A172 (cell line): Measurements from ENCODE around the gene EOLA1. TPM values are rescaled to one million over a fixed set of nuclear protein-coding genes. Genes with fewer than 3 reads are reported as not detected.
"Not testable (repeated sequence)": the region's sequence is repeated elsewhere in the genome, so short reads cannot be mapped to it uniquely, and the experiment has no call there.

Experiments
- DNase-seq: peaks from one replicate; pipeline ENCODE4 v3.0.0-alpha.2; 2015; ENCODE audit warnings: low spot score
- total RNA-seq: library from RNA; depleted of rRNA; stranded (reverse); fragments of >200 nt; shearing (Covaris generic); gene quantifications from 2 replicates; pipeline ENCODE4 v1.2.3, GENCODE V29; 2014

EOLA1 gene
- total RNA-seq, 1 experiment from 2014 or later = 17.4 TPM

DNA sequence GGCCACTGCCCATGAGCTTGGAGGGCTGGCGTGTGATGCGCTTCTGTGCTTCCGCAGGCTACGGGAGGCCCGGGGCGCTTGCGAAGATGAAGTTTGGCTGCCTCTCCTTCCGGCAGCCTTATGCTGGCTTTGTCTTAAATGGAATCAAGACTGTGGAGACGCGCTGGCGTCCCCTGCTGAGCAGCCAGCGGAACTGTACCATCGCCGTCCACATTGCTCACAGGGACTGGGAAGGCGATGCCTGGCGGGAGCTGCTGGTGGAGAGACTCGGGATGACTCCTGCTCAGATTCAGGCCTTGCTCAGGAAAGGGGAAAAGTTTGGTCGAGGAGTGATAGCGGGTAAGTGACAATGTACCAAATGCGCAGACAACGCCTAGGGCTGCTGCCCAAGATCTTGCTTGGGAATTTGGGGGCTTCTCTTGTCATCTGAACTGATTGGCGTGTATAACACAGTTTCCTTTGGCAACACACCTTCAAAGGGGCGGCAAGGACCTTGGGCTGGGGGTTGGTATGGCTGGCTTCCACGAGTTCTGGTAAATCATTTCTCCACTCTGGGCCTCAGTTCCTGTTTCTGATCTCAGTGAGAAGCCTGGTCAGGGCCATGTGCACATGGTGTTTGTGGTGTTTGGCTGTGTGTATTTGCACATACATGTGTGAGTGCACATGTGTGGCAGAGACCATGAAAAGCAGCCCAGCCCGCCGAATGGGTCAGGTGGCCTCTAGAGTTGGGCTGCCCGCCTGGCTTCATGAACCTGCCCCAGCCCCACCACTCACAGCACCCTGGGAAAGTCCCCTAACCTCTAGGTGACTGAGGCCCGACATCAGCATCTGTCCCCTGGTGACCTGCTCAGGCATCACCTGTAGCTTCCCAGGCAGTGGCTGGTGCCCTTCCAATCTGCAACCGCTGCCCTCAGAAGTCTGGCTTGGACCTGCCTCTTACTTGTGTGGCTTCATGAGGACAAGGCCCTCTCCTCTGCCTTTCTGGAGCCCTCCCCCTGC lies 5.0 kb downstream of the EOLA1 start:
- DNase-seq = not testable (repeated sequence)

DNA sequence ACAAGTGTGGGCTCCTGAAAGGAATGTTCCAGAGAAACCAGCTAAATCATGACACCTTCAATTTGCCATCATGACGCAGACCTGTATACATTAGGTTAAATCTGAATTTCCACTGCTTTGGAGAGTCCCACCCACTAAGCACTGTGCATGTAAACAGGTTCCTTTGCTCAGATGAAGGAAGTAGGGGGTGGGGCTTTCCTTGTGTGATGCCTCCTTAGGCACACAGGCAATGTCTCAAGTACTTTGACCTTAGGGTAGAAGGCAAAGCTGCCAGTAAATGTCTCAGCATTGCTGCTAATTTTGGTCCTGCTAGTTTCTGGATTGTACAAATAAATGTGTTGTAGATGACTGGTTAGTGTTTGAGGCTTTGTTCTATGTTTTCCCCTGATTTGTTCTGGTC lies 6.2 kb downstream of the EOLA1 start:
- not testable (repeated sequence) for DNase-seq

DNA sequence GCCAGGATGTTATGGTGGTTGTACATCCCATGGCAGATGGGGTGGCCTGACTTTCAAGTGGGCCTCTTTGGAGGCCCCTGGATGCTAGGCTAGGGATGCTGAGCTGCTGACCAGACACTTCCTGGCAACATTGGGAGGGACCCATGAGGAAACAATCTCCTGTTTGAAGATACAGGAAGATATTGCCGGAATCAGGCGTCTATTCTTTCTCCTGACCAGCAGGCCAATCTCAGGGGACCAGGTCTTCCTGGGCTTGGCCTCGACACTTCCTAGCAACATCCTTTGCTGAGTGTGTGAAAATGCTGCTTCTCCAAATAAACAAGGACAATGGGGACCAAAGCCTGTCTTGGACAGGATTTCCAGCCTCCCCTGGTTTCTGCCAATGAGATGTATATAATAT lies 7.0 kb downstream of the EOLA1 start:
- not testable (repeated sequence) for DNase-seq

DNA sequence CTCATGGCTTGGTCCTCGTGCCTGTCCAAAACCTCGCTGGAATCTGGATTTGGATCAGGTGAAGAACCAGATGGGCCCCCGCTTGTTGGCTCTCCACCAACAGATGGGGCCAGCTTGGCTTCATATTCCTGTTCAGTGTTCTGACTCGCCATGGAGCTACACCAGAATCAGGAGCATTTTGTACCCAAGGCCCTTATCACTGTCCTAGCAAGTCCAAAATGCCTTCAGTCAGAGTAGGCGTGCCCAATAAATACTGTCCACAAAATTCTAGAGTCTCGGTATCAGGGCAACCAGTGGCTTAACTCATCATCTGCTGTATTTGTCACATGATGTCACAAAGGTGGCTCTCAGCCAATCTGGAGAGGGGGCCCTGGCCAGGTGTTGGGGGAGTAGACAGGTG lies 8.9 kb downstream of the EOLA1 start, which contains the start of gene HSFX3:
HSFX3 (minus strand) TSS at position 224 of the 400 bp plus-strand sequence; CDS start at position 152, 72 bp downstream.
- not testable (repeated sequence) for DNase-seq

DNA sequence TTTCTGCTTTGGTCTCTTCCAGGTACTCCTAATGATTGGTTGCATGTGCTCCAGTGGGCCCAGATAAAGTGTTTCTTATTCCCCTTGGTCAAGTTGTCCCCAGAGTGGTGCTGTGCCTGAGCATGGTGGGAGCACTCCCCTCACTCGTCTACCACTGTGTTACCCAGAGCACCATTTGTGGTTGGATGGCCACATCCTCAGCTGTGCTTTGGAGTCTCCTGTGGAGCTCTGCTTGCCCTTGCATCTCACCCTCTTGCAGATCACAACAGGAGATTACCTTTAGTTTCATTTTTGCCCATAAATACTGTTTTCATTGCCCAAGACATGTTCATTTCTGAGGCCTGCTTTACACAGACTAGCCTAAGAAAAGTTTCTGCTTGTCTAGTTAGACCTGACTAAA lies 9.6 kb downstream of the EOLA1 start:
- not testable (repeated sequence) for DNase-seq

DNA sequence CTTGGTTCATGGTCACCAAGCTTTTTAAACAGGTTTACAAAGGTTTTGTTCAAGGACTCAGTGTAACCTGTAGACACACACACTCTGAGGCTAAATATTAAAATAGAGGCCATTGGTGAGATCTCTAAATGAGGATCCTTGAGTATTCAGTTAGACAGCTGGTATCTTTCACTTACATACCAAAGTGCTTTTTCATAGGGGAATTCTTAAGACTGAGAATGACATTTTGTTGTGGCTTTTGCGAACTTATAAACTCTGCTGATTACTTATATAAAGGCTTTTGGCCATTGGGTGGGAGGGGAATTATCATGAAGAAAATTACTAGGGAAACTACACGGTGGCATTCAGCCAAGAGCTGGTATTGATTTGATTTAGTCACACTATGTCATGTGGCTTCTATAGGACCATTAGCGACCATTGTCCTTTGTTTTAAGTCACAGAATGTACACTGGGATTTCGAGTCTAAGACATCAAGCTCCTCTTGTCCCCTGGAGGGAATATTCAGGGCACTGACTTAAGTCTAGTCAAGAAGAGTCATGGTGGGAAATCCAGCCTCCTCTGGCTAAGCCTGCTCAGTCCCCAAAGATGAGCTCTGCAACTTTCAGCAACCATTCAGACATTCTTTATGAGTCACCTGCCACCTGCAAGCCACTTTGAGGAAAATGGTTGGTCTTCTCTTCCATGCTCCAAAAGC lies 10.6 kb downstream of the EOLA1 start:
- DNase-seq = not testable (repeated sequence)

DNA sequence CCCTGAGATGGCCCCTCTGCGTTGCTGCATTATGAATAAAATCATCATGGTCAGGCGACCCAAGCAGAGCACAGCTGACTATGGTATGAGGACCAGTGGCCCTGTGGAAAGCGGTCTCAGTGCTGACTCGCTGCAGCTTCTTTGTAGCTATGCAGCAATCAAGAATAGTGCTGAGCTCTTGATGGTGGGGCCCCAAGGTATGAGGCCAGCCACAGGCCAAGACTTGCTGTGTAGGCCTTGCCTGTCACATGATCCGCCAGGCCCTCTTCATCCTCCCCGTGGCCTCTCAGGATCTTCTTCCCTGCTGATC lies 11.1 kb downstream of the EOLA1 start:
- not testable (repeated sequence) for DNase-seq

DNA sequence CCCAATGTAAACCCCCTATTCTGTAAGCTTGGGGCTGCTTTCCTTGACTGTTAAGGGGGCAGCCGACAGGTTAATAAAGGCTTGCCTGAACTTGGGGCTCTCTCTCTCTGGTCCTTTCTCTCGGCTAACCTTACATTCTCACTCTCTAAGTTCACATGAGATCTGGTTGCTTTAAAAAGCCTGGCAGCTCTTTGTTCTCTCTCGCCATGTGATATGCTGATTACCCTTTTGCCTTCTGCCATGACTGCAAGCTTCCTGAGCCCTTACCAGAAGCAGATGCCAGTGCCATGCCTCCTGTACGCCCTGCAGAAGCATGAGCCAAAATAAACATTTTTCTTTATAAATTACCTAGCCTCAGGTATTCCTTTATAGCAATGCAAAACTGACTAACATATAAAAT lies 14.4 kb downstream of the EOLA1 start:
- DNase-seq = not testable (repeated sequence)

DNA sequence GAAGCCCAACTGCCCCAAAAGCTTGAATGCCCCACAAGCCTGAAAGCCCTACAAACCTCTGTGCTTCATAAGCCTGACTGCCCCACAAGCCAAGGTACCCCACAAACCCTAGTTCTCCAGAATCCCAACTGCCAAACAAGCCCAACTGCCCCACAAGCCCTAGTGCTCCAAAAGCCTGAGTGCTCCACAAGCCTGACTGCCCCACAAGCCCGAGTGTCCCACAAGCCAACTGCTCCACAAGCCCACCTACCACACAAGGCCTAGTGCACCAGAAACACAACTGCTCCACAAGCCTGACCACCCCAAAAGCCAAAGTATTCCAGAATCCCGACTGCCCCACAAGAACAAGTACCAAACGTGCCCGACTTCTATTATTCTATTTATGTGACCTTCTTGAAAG lies 22.5 kb downstream of the EOLA1 start:
- DNase-seq = no peak

DNA sequence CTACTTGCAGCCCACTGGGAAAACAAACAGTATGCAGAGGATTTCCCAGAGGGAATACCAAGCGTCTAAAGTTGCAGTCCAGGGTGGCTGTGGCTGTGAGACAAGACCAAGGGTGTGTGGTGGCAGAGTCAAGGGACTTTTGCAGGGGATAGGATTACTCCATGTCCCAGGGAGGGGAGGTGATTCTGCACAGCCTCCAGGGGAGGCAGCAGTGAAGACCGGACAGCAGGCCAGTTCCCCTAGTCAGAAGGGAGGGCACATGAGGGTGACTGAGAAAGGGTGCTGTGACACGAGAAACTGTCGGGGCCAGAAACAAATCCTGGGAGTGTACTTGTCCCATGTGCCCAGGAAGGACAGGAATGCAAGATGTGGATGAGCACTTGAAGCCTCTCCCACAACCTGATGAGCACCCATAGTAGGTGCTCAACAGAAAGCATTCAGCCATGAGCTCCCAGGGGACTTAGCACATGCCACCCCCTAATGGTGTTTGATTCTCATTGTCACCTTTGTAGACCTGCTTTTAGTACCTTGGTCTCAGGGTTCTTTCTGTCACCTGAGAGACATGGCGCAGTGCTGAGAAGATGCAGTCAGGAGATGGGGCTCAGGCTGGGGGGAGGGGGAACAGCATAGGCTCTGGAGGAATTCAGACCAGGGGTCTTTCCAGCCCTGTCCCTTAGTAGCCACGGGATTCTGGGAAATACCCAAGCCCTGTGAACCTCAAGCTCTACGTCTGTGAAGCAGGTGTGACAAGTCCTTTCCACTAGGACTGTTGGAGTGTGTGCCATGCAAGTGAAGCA lies 27.0 kb downstream of the EOLA1 start:
- DNase-seq = no peak

DNA sequence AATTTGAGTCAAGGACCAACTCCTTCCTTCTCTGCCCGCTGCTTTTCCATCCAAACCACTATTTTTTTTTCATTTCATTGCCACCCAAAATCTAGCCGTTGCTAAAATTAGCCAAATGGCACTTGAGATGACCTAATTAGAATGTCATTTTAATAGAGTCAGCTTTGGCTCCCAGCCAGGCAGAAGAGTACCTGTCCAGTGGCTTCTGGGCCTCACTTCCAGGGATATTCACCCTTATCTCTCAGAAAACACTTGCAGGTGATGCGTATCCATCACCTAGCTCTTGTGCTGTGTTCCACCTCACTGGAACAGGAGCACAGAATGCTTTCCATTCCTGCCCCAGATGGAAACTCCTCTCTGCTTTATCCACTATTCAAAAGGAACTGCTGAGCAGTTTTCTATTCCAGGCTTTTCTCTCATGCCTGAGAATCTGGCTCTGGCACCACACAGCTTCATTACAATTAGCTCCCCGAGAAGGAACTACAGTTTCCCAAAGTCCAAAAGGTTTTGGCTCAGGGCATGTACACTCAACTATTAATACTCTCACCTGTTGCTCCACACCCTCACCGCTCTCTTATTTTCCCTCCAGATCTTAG lies 28.0 kb downstream of the EOLA1 start:
- no peak for DNase-seq

DNA sequence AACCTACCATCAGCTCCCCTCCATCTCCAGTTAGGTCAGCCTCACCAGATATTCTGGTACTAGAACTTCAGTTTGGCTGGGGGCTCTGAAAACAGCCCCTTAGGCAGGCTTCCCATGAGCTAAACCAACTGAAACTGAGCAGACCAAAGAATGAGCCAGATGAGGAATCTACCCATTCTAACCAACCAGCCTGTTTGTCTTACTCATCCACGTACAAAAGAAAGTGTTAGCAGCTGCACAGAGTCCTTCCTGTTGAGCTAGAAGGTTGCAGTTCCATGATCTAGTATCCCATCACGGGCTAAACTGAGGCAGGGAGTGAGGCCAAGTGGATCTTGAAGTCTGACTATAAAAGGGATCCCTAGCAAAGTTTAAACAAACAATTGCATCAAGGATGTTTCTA lies 29.0 kb downstream of the EOLA1 start:
- DNase-seq = no peak

DNA sequence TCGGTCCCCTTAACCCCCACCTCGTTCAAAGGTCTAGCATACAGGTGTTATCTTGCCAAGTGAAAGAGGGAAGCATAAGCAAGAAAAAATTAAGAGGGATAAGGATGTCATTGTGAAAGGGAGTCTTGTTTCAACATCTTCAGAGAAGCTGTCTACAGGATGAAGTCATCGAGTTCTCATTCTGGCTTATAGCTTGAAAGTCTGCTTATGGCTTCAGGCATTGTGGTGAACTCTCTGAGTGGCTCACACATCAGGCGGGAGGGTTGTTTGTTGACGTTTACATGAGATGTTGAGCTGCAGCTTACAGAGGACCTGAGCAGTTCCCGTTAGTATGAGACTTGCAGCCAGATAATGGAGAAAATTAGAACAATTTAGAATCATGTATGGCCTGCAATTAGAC lies 29.9 kb downstream of the EOLA1 start:
- no peak for DNase-seq

DNA sequence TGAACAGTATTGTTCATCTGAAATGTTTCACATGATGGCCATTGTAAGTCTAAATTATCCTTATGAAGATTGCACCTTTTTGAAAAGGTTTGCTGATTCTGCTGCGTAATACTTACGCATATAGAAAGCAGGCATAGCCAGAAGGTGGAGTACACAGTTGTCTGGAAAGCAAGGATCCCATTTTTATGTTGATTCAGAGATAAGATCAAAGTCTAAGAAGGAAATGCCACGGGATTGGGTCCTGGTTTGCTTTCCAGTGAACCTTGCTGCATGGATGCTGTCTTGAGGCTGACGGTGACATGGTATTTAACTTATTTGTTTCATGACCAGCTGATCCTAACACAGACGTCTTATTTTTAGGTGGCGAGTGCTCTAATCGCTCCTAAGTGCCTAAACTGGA lies 31.0 kb downstream of the EOLA1 start:
- no peak for DNase-seq

DNA sequence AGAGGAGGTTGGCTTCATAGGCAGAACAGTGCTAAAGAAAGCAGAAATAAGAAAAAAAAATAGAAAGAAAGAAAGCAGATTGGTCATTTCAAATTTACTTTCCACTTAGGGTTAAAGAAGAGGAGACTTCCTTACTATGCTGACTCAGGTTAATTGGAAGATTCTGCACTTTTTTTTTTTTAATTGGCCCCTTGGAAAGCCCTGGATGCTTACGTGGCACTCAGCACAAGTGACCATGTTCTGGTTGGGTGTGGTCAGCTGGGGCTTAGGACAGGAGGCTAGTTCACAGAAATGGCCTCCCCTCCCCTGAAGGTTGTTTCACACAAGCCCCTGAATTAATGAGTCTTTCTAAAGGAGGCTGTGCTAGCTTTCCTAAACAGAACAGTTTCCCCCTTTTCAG lies 31.9 kb downstream of the EOLA1 start:
- DNase-seq = no peak

DNA sequence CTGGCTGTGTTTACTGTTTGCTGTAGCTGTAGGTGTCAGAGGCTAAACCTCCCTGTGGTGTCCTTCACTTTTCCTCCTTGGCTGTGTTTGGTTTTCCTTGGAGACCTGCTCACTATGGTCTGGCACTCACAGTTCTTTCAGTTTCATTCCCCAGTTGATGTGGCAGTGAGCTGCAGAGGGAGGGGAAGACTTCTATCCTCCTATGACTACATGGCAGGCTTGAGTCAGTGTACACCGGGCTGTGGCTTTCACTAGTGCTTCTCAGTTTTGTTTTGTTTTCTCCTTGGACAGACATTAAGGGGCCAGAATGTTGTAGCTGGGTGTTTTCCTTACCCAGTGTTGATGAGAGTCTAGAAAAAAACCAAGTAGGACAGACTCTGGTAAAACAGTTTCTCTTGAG lies 32.6 kb downstream of the EOLA1 start:
- DNase-seq = not testable (repeated sequence)

DNA sequence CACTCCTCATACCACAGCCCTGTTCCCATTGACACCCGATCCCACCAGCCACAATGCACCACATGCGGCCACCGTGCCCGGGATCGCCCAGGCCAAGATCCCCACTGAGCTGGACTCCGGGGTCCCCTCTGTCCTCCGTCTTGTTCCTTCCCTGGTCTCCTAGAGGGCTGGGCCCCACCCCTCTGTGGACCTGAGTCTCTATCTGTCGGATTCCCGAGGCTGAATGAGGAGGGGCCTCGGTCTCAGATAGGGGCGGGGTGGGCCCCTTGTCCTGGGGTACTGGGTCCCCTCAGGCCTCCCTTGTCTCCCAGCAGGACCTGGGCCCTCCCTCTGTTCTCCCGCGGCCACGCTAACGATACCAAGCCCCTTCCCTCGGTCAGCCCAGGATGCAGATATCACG lies 44.8 kb downstream of the EOLA1 start:
- not testable (repeated sequence) for DNase-seq

DNA sequence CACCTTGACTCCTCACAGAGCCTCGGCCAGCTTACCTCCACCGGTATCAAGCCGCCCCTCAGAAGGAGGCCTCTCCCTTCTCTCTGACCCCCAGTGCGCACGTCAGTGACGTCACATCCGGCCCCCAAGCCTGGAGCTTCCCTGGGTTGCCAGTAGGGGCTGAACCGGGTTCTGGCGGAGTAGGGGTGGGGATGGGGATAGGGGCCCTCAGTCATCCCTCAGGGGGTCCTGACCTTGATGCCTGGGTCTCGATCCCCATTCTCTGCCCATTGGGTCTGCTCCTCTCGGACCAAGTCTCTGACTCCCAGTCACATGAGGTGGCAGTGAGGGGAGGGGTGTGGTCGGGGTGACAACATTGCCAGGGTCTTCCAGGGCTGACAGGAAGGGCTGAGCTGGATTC lies 46.5 kb downstream of the EOLA1 start, which contains the start of gene MAGEA9B:
MAGEA9B (minus strand) TSS at position 101 of the 400 bp plus-strand sequence. CDS start 4,280 bp downstream, outside the sequence.
- not testable (repeated sequence) for DNase-seq

DNA sequence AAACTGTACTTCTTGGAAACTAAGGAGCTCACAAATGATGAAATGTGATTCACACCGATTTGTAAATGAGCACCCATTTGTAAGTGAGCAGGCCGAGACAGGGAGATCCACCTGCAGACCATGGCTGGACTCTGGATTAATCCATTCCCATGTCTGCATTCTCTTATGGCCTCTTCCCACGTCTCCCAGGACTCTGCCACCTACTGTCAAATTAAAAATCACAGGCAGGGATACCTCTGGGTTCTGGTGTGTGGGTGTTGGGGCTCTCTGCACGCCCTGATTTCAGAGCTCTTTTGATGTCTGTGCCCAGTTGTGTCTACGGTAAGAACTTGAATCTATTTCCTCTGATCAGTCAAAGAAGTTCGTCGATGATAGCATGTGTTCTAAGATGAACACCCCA lies 50.2 kb downstream of the EOLA1 start:
- DNase-seq = not testable (repeated sequence)

DNA sequence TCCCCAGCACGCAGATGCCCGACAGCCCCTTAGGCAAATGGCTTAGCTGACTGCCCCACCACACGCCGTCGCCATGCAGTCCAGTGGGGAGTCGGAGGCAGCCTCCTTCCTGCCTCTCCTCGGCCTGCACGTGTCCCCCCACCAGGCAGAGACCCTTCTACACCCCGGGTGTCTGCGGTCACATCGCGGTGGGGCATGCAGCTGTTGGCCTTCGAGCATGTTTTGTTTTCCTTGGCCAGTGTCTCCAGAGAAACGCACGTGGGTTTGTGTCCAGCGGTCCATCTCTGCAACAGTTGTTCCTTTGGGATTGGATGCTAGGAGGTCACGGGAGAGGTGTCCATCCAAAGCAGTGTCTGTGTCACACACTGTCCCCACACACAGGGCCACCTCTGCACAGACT lies 54.4 kb downstream of the EOLA1 start, which contains the start of gene HSFX2:
HSFX2 (minus strand) TSS at position 101 of the 400 bp plus-strand sequence. CDS start 614 bp downstream, outside the sequence.
- DNase-seq = not testable (repeated sequence)

DNA sequence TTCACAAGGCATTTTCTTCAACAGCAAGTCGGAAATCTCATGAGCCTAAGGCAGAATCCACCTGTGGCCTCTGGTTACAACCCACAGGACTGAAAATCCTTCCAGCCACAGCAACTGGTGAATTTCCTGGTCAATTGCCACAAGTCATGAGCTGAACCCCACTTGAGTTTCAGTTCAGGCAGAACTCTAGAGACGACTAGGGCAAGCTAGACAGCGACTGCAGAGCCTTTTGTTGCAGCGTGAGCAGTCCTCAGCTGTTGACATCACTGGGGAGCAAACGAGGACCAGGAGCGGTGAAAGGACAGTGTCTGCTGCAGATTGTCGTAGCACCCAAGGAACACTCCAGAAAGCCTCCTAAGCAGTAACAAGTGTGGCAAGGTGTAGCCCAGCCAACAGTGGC lies 55.1 kb downstream of the EOLA1 start:
- not testable (repeated sequence) for DNase-seq
